ENCODE results near the gene NSRP1.

The NSRP1 gene

GRCh38 chr17:30234964-30235363, 118.3 kb downstream of the NSRP1 start:
- Histone ChIP-seq H3K27me3 (ENCODE audit: insufficient read depth, low read depth, severe bottlenecking) (no peaks in the 10 kb centered on the region), H3K4me3 (ENCODE audit: low read depth, low read length) (no peak overlapping the region), H3K9me3 (ENCODE audit: severe bottlenecking) (no peaks in the 10 kb centered on the region), H3K36me3 (no peaks in the 10 kb centered on the region), H3K27ac (no peak overlapping the region)
- DNase-seq, result no peak
- TF ChIP-seq CTCF (IDR thresholded peaks at IDR 0.05; ENCODE audit: low read depth, low read length), result no peak

GRCh38 chr17:30235386-30236296, 119.0 kb downstream of the NSRP1 start, which contains the start of gene SLC6A4:
Gene SLC6A4, minus strand, starts transcription at chr17:30235697. Its CDS starts 13,739 bp downstream, at chr17:30221958.
- Histone ChIP-seq H3K4me3 (ENCODE audit: low read depth, low read length) (no peak within 1 kb of the TSS), H3K27ac (no peak within 1 kb of the TSS), H3K27me3 (ENCODE audit: insufficient read depth, low read depth, severe bottlenecking) (no peaks in the 10 kb centered on the region), H3K9me3 (ENCODE audit: severe bottlenecking) (no peaks in the 10 kb centered on the region), H3K36me3 (no peaks in the 10 kb centered on the region)
- no peak for DNase-seq
- TF ChIP-seq CTCF (IDR thresholded peaks at IDR 0.05; ENCODE audit: low read depth, low read length), result no peak
